IMR-90 (cell line): ENCODE measurements around the gene MAML1. TPM values are rescaled to one million over a fixed set of nuclear protein-coding genes. Genes with fewer than 3 reads are reported as not detected.

Source experiments
- ATAC-seq: fragments of 200-7000 bp; cut with Tn5 transposase; 2 replicates; pipeline ENCODE4 v1.9.1; 2020; ENCODE audit warnings: low read depth, mild to moderate bottlenecking, moderate library complexity
- BruUV-seq: library from RNA; stranded (reverse); fragments of 400-500 nt; replicated peaks from 2 replicates; lab custom pipeline; 2021; lab: Mats Ljungman, UMichigan
- CTCF ChIA-PET: fragments of 300-600 bp; formaldehyde crosslinking; extraction: SDS; loops from one replicate; lab custom pipeline; 2021; ENCODE audit warnings: antibody characterized with exemption; lab: Yijun Ruan, JAX
- POLR2A ChIA-PET: fragments of 300-600 bp; sonication (Branson Sonifier 250); formaldehyde crosslinking; loops from one replicate; lab custom pipeline; 2022; ENCODE audit warnings: antibody characterized with exemption; ENCODE audit not compliant: unreplicated experiment; lab: Charles Lee
- DNase-seq: peaks from one replicate; pipeline ENCODE4 v3.0.0; 2013
- H2AFZ ChIP-seq: replicated peaks from 2 replicates; pipeline ENCODE3; 2013; ENCODE audit warnings: low read length, mild to moderate bottlenecking; ENCODE audit not compliant: poor library complexity
- H2AK5ac ChIP-seq: 2 replicates; pipeline ENCODE4 v1.6.1; 2013; ENCODE audit warnings: low read depth, low read length, inconsistent platforms
- H2AK9ac ChIP-seq: replicated peaks from 2 replicates; pipeline ENCODE3; 2013; ENCODE audit warnings: mild to moderate bottlenecking, low read depth, low read length, moderate library complexity; ENCODE audit not compliant: poor library complexity
- H2BK120ac ChIP-seq: 2 replicates; pipeline ENCODE4 v1.6.1; 2013; ENCODE audit warnings: low read depth, low read length, inconsistent platforms
- H2BK15ac ChIP-seq: 3 replicates; pipeline ENCODE4 v1.6.1; 2013; ENCODE audit warnings: low read depth, low read length, inconsistent platforms
- H2BK20ac ChIP-seq: 2 replicates; pipeline ENCODE4 v1.6.1; 2013; ENCODE audit warnings: low read depth, mild to moderate bottlenecking, inconsistent platforms, low read length, moderate library complexity
- H2BK5ac ChIP-seq: 2 replicates; pipeline ENCODE4 v1.6.1; 2013; ENCODE audit warnings: mild to moderate bottlenecking, low read depth, low read length, inconsistent platforms; ENCODE audit not compliant: poor library complexity, severe bottlenecking
- H3K14ac ChIP-seq: replicated peaks from 2 replicates; pipeline ENCODE4 v1.6.1; 2013; ENCODE audit warnings: low read depth, low read length, inconsistent platforms
- H3K18ac ChIP-seq: 2 replicates; pipeline ENCODE4 v1.6.1; 2013; ENCODE audit warnings: low read depth, low read length, control low read depth
- H3K23ac ChIP-seq: 2 replicates; pipeline ENCODE4 v1.6.1; 2013; ENCODE audit warnings: low read depth, low read length, inconsistent platforms
- H3K27ac ChIP-seq: 2 replicates; pipeline ENCODE4 v1.5.1; 2013; ENCODE audit warnings: mild to moderate bottlenecking, control low read depth, low read length; ENCODE audit not compliant: insufficient read depth
- H3K27me3 ChIP-seq: 2 replicates; pipeline ENCODE4 v1.6.1; 2013; ENCODE audit warnings: low read length; ENCODE audit not compliant: control insufficient read depth, insufficient read depth
- H3K36me3 ChIP-seq: 2 replicates; pipeline ENCODE4 v1.6.1; 2013; ENCODE audit warnings: low read length, mixed read lengths; ENCODE audit not compliant: control insufficient read depth, insufficient read depth
- H3K4ac ChIP-seq: 2 replicates; pipeline ENCODE4 v1.6.1; 2013; ENCODE audit warnings: low read depth, low read length, inconsistent platforms
- H3K4me1 ChIP-seq: 2 replicates; pipeline ENCODE4 v1.6.1; 2013; ENCODE audit warnings: low read length, mixed read lengths; ENCODE audit not compliant: control insufficient read depth, insufficient read depth
- H3K4me2 ChIP-seq: 2 replicates; pipeline ENCODE4 v1.6.1; 2013; ENCODE audit warnings: low read depth, mild to moderate bottlenecking, control low read depth, low read length, moderate library complexity
- H3K4me3 ChIP-seq: 2 replicates; pipeline ENCODE4 v1.5.1; 2013; ENCODE audit warnings: low read depth, mild to moderate bottlenecking, control low read depth, low read length, moderate library complexity; ENCODE audit not compliant: insufficient read depth
- H3K56ac ChIP-seq: 2 replicates; pipeline ENCODE4 v1.6.1; 2013; ENCODE audit warnings: low read length, inconsistent platforms; ENCODE audit not compliant: insufficient read depth; ENCODE audit errors: extremely low read depth
- H3K79me1 ChIP-seq, 2 experiments: 2 replicates each; pipeline ENCODE4 v1.6.1; 2013; ENCODE audit warnings: low read length in 2 of 2, inconsistent platforms in 1 of 2, low read depth in 1 of 2
- H3K9ac ChIP-seq: 2 replicates; pipeline ENCODE4 v1.6.1; 2013; ENCODE audit warnings: low read depth, low read length, control low read depth
- H3K9me1 ChIP-seq: 2 replicates; pipeline ENCODE4 v1.6.1; 2013; ENCODE audit warnings: low read length, inconsistent platforms; ENCODE audit not compliant: insufficient read depth
- H3K9me3 ChIP-seq: 2 replicates; pipeline ENCODE4 v1.6.1; 2013; ENCODE audit warnings: low read length; ENCODE audit not compliant: control insufficient read depth, insufficient read depth
- H4K20me1 ChIP-seq: 2 replicates; pipeline ENCODE4 v1.6.1; 2013; ENCODE audit warnings: low read length, inconsistent platforms; ENCODE audit not compliant: insufficient read depth
- H4K5ac ChIP-seq: 2 replicates; pipeline ENCODE4 v1.6.1; 2013; ENCODE audit warnings: mild to moderate bottlenecking, low read depth, low read length, control low read depth
- H4K8ac ChIP-seq, 2 experiments: 2 replicates each; pipeline ENCODE4 v1.6.1; 2013; ENCODE audit warnings: low read depth in 2 of 2, low read length in 2 of 2, control low read depth in 1 of 2, inconsistent platforms in 1 of 2
- H4K91ac ChIP-seq: 2 replicates; pipeline ENCODE4 v1.6.1; 2013; ENCODE audit warnings: low read depth, low read length, inconsistent platforms; ENCODE audit not compliant: insufficient read depth
- BHLHE40 ChIP-seq: fragments of 150-350 bp; IDR thresholded peaks from 2 replicates; pipeline ENCODE4 v1.6.1; 2016; ENCODE audit warnings: mild to moderate bottlenecking, low read depth, low read length
- CEBPB ChIP-seq: IDR thresholded peaks from 2 replicates; pipeline ENCODE4 v1.6.1; 2012; ENCODE audit warnings: low read depth, low read length, improper control_type of control experiment
- CHD1 ChIP-seq: IDR thresholded peaks from 2 replicates; pipeline ENCODE4 v1.6.1; 2012; ENCODE audit warnings: low read depth, low read length, improper control_type of control experiment
- CTCF ChIP-seq: conservative IDR thresholded peaks from 2 replicates; pipeline ENCODE4 v1.5.1; 2012; ENCODE audit warnings: mild to moderate bottlenecking, low read depth, low read length, improper control_type of control experiment
- FOS ChIP-seq: fragments of 150-350 bp; IDR thresholded peaks from 2 replicates; pipeline ENCODE4 v1.6.1; 2016; ENCODE audit warnings: low read depth, low read length
- MAFK ChIP-seq: IDR thresholded peaks from 2 replicates; pipeline ENCODE4 v1.6.1; 2012; ENCODE audit warnings: low read depth, low read length, improper control_type of control experiment
- MXI1 ChIP-seq: IDR thresholded peaks from 2 replicates; pipeline ENCODE4 v1.6.1; 2012; ENCODE audit warnings: low read depth, mild to moderate bottlenecking, low read length, moderate library complexity, borderline replicate concordance
- NFE2L2 ChIP-seq: fragments of 150-350 bp; IDR thresholded peaks from 2 replicates; pipeline ENCODE4 v1.6.1; 2016; ENCODE audit warnings: low read depth, mild to moderate bottlenecking, low read length
- POLR2A ChIP-seq: IDR thresholded peaks from 2 replicates; pipeline ENCODE4 v1.6.1; 2012; ENCODE audit warnings: mild to moderate bottlenecking, low read depth, low read length
- RAD21 ChIP-seq: IDR thresholded peaks from 2 replicates; pipeline ENCODE4 v1.6.1; 2012; ENCODE audit warnings: low read length, improper control_type of control experiment
- RCOR1 ChIP-seq: IDR thresholded peaks from 2 replicates; pipeline ENCODE4 v1.6.1; 2012; ENCODE audit warnings: mild to moderate bottlenecking, low read length, improper control_type of control experiment; ENCODE audit not compliant: insufficient replicate concordance
- RFX5 ChIP-seq: IDR thresholded peaks from 2 replicates; pipeline ENCODE4 v1.8.0; 2012; ENCODE audit warnings: low read depth, mild to moderate bottlenecking, low read length, moderate library complexity
- SMC3 ChIP-seq: fragments of 150-350 bp; IDR thresholded peaks from 2 replicates; pipeline ENCODE4 v1.6.1; 2016; ENCODE audit warnings: low read depth, mild to moderate bottlenecking, antibody characterized with exemption, low read length, moderate library complexity
- USF2 ChIP-seq: fragments of 150-350 bp; IDR thresholded peaks from 2 replicates; pipeline ENCODE4 v1.6.1; 2017; ENCODE audit warnings: mild to moderate bottlenecking, antibody characterized with exemption, low read length, low read depth
- WGBS, 2 experiments: methylation state at CpG; one replicate each; pipeline versions ENCODE4 v1.1.5 to v1.1.7; 2013; ENCODE audit warnings: missing lambda C conversion rate in 2 of 2; ENCODE audit not compliant: insufficient read length in 1 of 2; ENCODE audit errors: extremely low coverage in 2 of 2; 5-methylcytosine and 5-hydroxymethylcytosine counted together
- dilution Hi-C: fragments of 300-500 bp; cut with HindIII; formaldehyde crosslinking; loops from one replicate; pipeline ENCODE4 v1.14.3; 2018; ENCODE audit warnings: low sequenced_read_pairs; ENCODE audit not compliant: unreplicated experiment
- in situ Hi-C: fragments of 300-500 bp; cut with MboI; formaldehyde crosslinking; loops from 3 replicates; pipeline ENCODE4 v1.14.3; 2019; ENCODE audit warnings: low sequenced_read_pairs, inconsistent platforms, mixed read lengths
- intact Hi-C: fragments of 100-400 bp; cut with micrococcal nuclease; formaldehyde crosslinking; loops from 2 replicates; pipeline ENCODE4 v1.10.0; 2022
- polyA plus RNA-seq, 3 experiments: library from polyadenylated mRNA; depleted of rRNA; stranded (reverse); fragments of >200 nt; gene quantifications; 2 replicates each; pipeline ENCODE4 v1.2.3, GENCODE V29; 2012; ENCODE audit warnings: low replicate concordance in 1 of 3
- total RNA-seq: library from RNA; depleted of rRNA; stranded (reverse); fragments of >200 nt; gene quantifications from 2 replicates; pipeline ENCODE4 v1.2.3, GENCODE V29; 2012

MAML1 gene
- total and polyA plus RNA-seq, 2 of the 4 experiments (the other 2 are of a cell fraction): 4.7 to 10.2 TPM

- Histone ChIP-seq H4K20me1 (peaks cover 25% of the 10 kb centered on the region), H3K4me2 (peak overlapping the region; percentile 60; the same call in 1 of the 2 replicates), H2AK5ac (peak overlapping the region; percentile 96), H3K9me3 (no peaks in the 10 kb centered on the region), H3K36me3 (peaks cover 17% of the 10 kb centered on the region), H4K5ac (peak overlapping the region; percentile 81), H3K18ac (peak overlapping the region; percentile 84), H4K8ac (peak overlapping the region; percentile 89 to 93), H2BK20ac (peak overlapping the region; percentile 89), H2BK15ac (peak overlapping the region; percentile 87; the same call in 2 of the 3 replicates), H2BK5ac (peak overlapping the region; percentile 75), H3K27me3 (no peaks in the 10 kb centered on the region), H3K27ac (peak overlapping the region; percentile 99), H2BK120ac (peak overlapping the region; percentile 96), H3K23ac (peak overlapping the region; percentile 91), H2AFZ (peak overlapping the region; percentile 89), H3K9me1 (peaks cover 29% of the 10 kb centered on the region), H4K91ac (peak overlapping the region; percentile 95), H3K4me1 (peaks cover 29% of the 10 kb centered on the region), H3K9ac (peak overlapping the region; percentile 22; the same call in 1 of the 2 replicates), H3K79me1 (peaks cover 4 to 34% of the 10 kb centered on the region in 2 experiments), H3K56ac (no peak overlapping the region), H3K4ac (peak overlapping the region; percentile 97), H3K14ac (peak overlapping the region; percentile 93), H2AK9ac (peak overlapping the region; percentile 96), H3K4me3 (no peak overlapping the region)
- BruUV-seq: no TSS peak
- intact Hi-C loops: no loop called here
- DNase-seq (no peak), ATAC-seq (no peak)
- dilution Hi-C loops: no loop called here
- ChIA-PET CTCF (no interaction called here), POLR2A (interaction anchor here (0.7 kb wide), 1 partner anchor 10 kb away, joined by 4 read pairs; no protein-coding TSS in a partner anchor)
- WGBS, 2 experiments: 87% methylated on average over 5 of the region's 14 CpGs; no CpG with 5 or more reads in 1 of the 2 experiments
- in situ Hi-C loops: no loop called here
- TF ChIP-seq POLR2A: no peak
- TF ChIP-seq RFX5: no peak
- no peak for TF ChIP-seq SMC3
- TF ChIP-seq BHLHE40: no peak
- TF ChIP-seq FOS: no peak
- TF ChIP-seq USF2: no peak
- no peak for TF ChIP-seq MAFK
- TF ChIP-seq RCOR1: no peak
- TF ChIP-seq CTCF: no peak
- TF ChIP-seq NFE2L2: no peak
- TF ChIP-seq RAD21: no peak
- no peak for TF ChIP-seq CHD1
- no peak for TF ChIP-seq CEBPB
- TF ChIP-seq MXI1: no peak
Measured at GRCh38 chr5:179817890-179818745, 85.5 kb downstream of the MAML1 start.
